H1 (cell line): ENCODE results near the gene ADGRB3. TPM values are rescaled to one million over a fixed set of nuclear protein-coding genes. Genes with fewer than 3 reads are reported as not detected.

Experiments
- CTCF ChIA-PET: fragments of 300-600 bp; sonication (Branson Sonifier 250); formaldehyde crosslinking; loops from one replicate; lab custom pipeline; 2021; ENCODE audit not compliant: partially characterized antibody; lab: Charles Lee
- POLR2A ChIA-PET: fragments of 300-600 bp; sonication (Branson Sonifier 250); formaldehyde crosslinking; loops from one replicate; lab custom pipeline; 2021; ENCODE audit warnings: inconsistent platforms; ENCODE audit not compliant: partially characterized antibody; lab: Charles Lee
- DNase-seq, 2 experiments: peaks; one replicate each; pipeline versions ENCODE4 v3.0.0 to v3.0.0-alpha.2; 2010 to 2022; ENCODE audit warnings: low spot score in 2 of 2, low read depth in 1 of 2, mixed read lengths in 1 of 2
- FAIRE-seq: peaks from 2 replicates; lab custom pipeline; 2011; peaks lifted over from hg19 to GRCh38; lab: Jason Lieb, UNC
- H2AFZ ChIP-seq: 2 replicates; pipeline ENCODE4 v1.8.1; 2012; ENCODE audit warnings: low read length, inconsistent platforms
- H2AK5ac ChIP-seq: 2 replicates; pipeline ENCODE4 v1.6.1; 2013; ENCODE audit warnings: low read depth, low read length
- H2BK120ac ChIP-seq: replicated peaks from 2 replicates; pipeline ENCODE3; 2013; ENCODE audit warnings: low read depth, low read length, inconsistent platforms
- H2BK12ac ChIP-seq: 2 replicates; pipeline ENCODE4 v1.6.1; 2013; ENCODE audit warnings: low read depth, low read length
- H2BK15ac ChIP-seq: 2 replicates; pipeline ENCODE4 v1.6.1; 2013; ENCODE audit warnings: low read length
- H2BK20ac ChIP-seq: 2 replicates; pipeline ENCODE4 v1.6.1; 2013; ENCODE audit warnings: low read length
- H2BK5ac ChIP-seq: 2 replicates; pipeline ENCODE4 v1.6.1; 2013; ENCODE audit warnings: low read depth, low read length
- H3K14ac ChIP-seq: 2 replicates; pipeline ENCODE4 v1.6.1; 2013; ENCODE audit warnings: inconsistent platforms; ENCODE audit not compliant: insufficient read length
- H3K18ac ChIP-seq: 2 replicates; pipeline ENCODE4 v1.6.1; 2013; ENCODE audit warnings: low read length; ENCODE audit errors: extremely low read depth
- H3K23ac ChIP-seq: 2 replicates; pipeline ENCODE4 v1.6.1; 2013; ENCODE audit warnings: inconsistent platforms; ENCODE audit not compliant: insufficient read length
- H3K23me2 ChIP-seq: 2 replicates; pipeline ENCODE4 v1.6.1; 2013; ENCODE audit warnings: low read depth, low read length
- H3K27ac ChIP-seq: 2 replicates; pipeline ENCODE4 v1.6.1; 2011; ENCODE audit warnings: low read depth, low read length, inconsistent platforms
- H3K27me3 ChIP-seq, 4 experiments: replicated peaks in 1 of 4; 1 replicate in 1 of 4; 2 replicates in 3 of 4; pipeline versions ENCODE4 v1.6.1 to v1.8.1; 2011 to 2013; ENCODE audit warnings: low read length in 3 of 4, mild to moderate bottlenecking in 3 of 4, inconsistent platforms in 2 of 4, mixed read lengths in 2 of 4, moderate library complexity in 1 of 4; ENCODE audit not compliant: control insufficient read depth in 3 of 4, insufficient read depth in 3 of 4; ENCODE audit errors: extremely low read depth in 1 of 4
- H3K36me3 ChIP-seq, 4 experiments: 2 replicates each; pipeline versions ENCODE4 v1.6.1 to v1.8.1; 2011 to 2013; ENCODE audit warnings: mild to moderate bottlenecking in 4 of 4, low read length in 3 of 4, moderate library complexity in 2 of 4, control low read depth in 1 of 4, inconsistent platforms in 1 of 4; ENCODE audit not compliant: insufficient read depth in 4 of 4, control insufficient read depth in 2 of 4
- H3K4ac ChIP-seq: replicated peaks from 2 replicates; pipeline ENCODE3; 2013; ENCODE audit warnings: low read length, low read depth, mixed read lengths, inconsistent platforms; ENCODE audit not compliant: insufficient read length
- H3K4me1 ChIP-seq, 4 experiments: replicated peaks in 1 of 4; 1 replicate in 1 of 4; 2 replicates in 3 of 4; pipeline versions ENCODE4 v1.6.1 to v1.8.1; 2011 to 2013; ENCODE audit warnings: low read length in 3 of 4, inconsistent platforms in 2 of 4, mixed read lengths in 1 of 4; ENCODE audit not compliant: insufficient read depth in 4 of 4, control insufficient read depth in 3 of 4
- H3K4me2 ChIP-seq, 2 experiments: 2 replicates each; pipeline versions ENCODE4 v1.6.1 to v1.8.1; 2011 to 2013; ENCODE audit warnings: low read depth in 2 of 2, low read length in 2 of 2, control low read depth in 1 of 2, inconsistent platforms in 1 of 2, mild to moderate bottlenecking in 1 of 2; ENCODE audit not compliant: insufficient read depth in 1 of 2
- H3K4me3 ChIP-seq, 4 experiments: fragments of 200-600, 300-600 bp in 1 of 4; sonication (generic), shearing (Covaris generic), sonication (Bioruptor Twin) in 1 of 4; 2 replicates each; pipeline versions ENCODE4 v1.5.1 to v1.8.1; 2011 to 2016; ENCODE audit warnings: low read length in 4 of 4, low read depth in 3 of 4, control low read depth in 2 of 4, inconsistent platforms in 2 of 4, mild to moderate bottlenecking in 2 of 4, mixed read lengths in 1 of 4, moderate library complexity in 1 of 4; ENCODE audit not compliant: insufficient read depth in 2 of 4; ENCODE audit errors: extremely low read depth in 1 of 4
- H3K56ac ChIP-seq: replicated peaks from 2 replicates; pipeline ENCODE3; 2013; ENCODE audit warnings: low read depth, mild to moderate bottlenecking, mixed read lengths, low read length, inconsistent platforms; ENCODE audit not compliant: insufficient read length
- H3K79me1 ChIP-seq: 2 replicates; pipeline ENCODE4 v1.6.1; 2013; ENCODE audit warnings: low read depth, low read length, control low read depth
- H3K79me2 ChIP-seq, 2 experiments: 2 replicates each; pipeline versions ENCODE4 v1.6.1 to v1.8.1; 2012 to 2013; ENCODE audit warnings: low read length in 2 of 2, mild to moderate bottlenecking in 2 of 2, inconsistent platforms in 1 of 2; ENCODE audit not compliant: insufficient read depth in 2 of 2, control insufficient read depth in 1 of 2
- H3K9ac ChIP-seq, 4 experiments: replicated peaks in 1 of 4; 1 replicate in 1 of 4; 2 replicates in 3 of 4; pipeline versions ENCODE4 v1.6.1 to v1.8.1; 2011 to 2013; ENCODE audit warnings: low read depth in 3 of 4, low read length in 3 of 4, control low read depth in 2 of 4, mild to moderate bottlenecking in 2 of 4, moderate library complexity in 2 of 4, inconsistent platforms in 1 of 4; ENCODE audit errors: extremely low read depth in 1 of 4
- H3K9me3 ChIP-seq, 2 experiments: 2 replicates each; pipeline versions ENCODE4 v1.6.1 to v1.8.1; 2012 to 2013; ENCODE audit warnings: mild to moderate bottlenecking in 2 of 2, moderate library complexity in 2 of 2, control low read depth in 1 of 2, inconsistent platforms in 1 of 2, low read depth in 1 of 2, low read length in 1 of 2, mixed read lengths in 1 of 2; ENCODE audit not compliant: insufficient read depth in 2 of 2
- H4K20me1 ChIP-seq, 2 experiments: replicated peaks in 1 of 2; 2 replicates each; pipeline versions ENCODE3 to v1.8.1; 2011 to 2013; ENCODE audit warnings: inconsistent platforms in 2 of 2, low read length in 2 of 2, mild to moderate bottlenecking in 1 of 2; ENCODE audit not compliant: insufficient read depth in 2 of 2, control insufficient read depth in 1 of 2
- H4K5ac ChIP-seq: 2 replicates; pipeline ENCODE4 v1.6.1; 2013; ENCODE audit warnings: low read length, low read depth, mixed read lengths, inconsistent platforms; ENCODE audit not compliant: insufficient read length
- H4K8ac ChIP-seq: 2 replicates; pipeline ENCODE4 v1.8.0; 2013; ENCODE audit warnings: mild to moderate bottlenecking, moderate library complexity, low read length, inconsistent platforms; ENCODE audit not compliant: insufficient read depth; ENCODE audit errors: extremely low read depth
- H4K91ac ChIP-seq: replicated peaks from 2 replicates; pipeline ENCODE3; 2013; ENCODE audit warnings: low read length, mixed read lengths, inconsistent platforms; ENCODE audit not compliant: insufficient read length
- ASH2L ChIP-seq: fragments of 200-600, 300-600 bp; sonication (generic); IDR thresholded peaks from one replicate; pipeline ENCODE4 v1.7.1; 2017; ENCODE audit warnings: low read length
- E2F6 ChIP-seq: IDR thresholded peaks from 2 replicates; pipeline ENCODE4 v1.6.1; 2012; ENCODE audit warnings: inconsistent platforms
- EP300 ChIP-seq, 2 experiments: IDR thresholded peaks; 1 replicate in 1 of 2; 2 replicates in 1 of 2; pipeline ENCODE4 v1.6.1; 2011 to 2012; ENCODE audit warnings: low read depth in 2 of 2, low read length in 2 of 2, mild to moderate bottlenecking in 2 of 2, borderline replicate concordance in 1 of 2, inconsistent platforms in 1 of 2, moderate library complexity in 1 of 2
- GTF2F1 ChIP-seq: IDR thresholded peaks from 2 replicates; pipeline ENCODE4 v1.6.1; 2012; ENCODE audit warnings: low read depth, low read length, improper control_type of control experiment, borderline replicate concordance
- KDM1A ChIP-seq: fragments of 200-600, 300-600 bp; sonication (generic); IDR thresholded peaks from 2 replicates; pipeline ENCODE4 v1.7.1; 2016; ENCODE audit warnings: mild to moderate bottlenecking, low read length, borderline replicate concordance
- KDM5A ChIP-seq: fragments of 200-600 bp; IDR thresholded peaks from 2 replicates; pipeline ENCODE4 v1.7.1; 2012; ENCODE audit warnings: mild to moderate bottlenecking, low read length, inconsistent platforms, mixed read lengths
- RAD21 ChIP-seq, 2 experiments: IDR thresholded peaks in 1 of 2; conservative IDR thresholded peaks in 1 of 2; 2 replicates each; pipeline ENCODE4 v1.6.1; 2011; ENCODE audit warnings: low read depth in 2 of 2, low read length in 2 of 2, improper control_type of control experiment in 1 of 2, inconsistent platforms in 1 of 2, mild to moderate bottlenecking in 1 of 2, moderate library complexity in 1 of 2
- RXRA ChIP-seq: IDR thresholded peaks from 2 replicates; pipeline ENCODE4 v1.6.1; 2011; ENCODE audit warnings: low read depth, mild to moderate bottlenecking, low read length, moderate library complexity; ENCODE audit not compliant: insufficient read depth
- SIX5 ChIP-seq: IDR thresholded peaks from 2 replicates; pipeline ENCODE4 v1.6.1; 2011; ENCODE audit warnings: mild to moderate bottlenecking, low read depth, low read length
- SP1 ChIP-seq: IDR thresholded peaks from 2 replicates; pipeline ENCODE4 v1.6.1; 2011; ENCODE audit warnings: low read depth, low read length
- SP4 ChIP-seq: IDR thresholded peaks from 2 replicates; pipeline ENCODE4 v1.6.1; 2012; ENCODE audit warnings: low read length, inconsistent platforms
- SUZ12 ChIP-seq: fragments of 200-600 bp; sonication (generic); IDR thresholded peaks from 2 replicates; pipeline ENCODE4 v1.6.1; 2012; ENCODE audit warnings: mild to moderate bottlenecking, inconsistent platforms, low read length, moderate library complexity, mixed read lengths
- TAF1 ChIP-seq: IDR thresholded peaks from 2 replicates; pipeline ENCODE4 v1.6.1; 2011; ENCODE audit warnings: mild to moderate bottlenecking, low read depth, low read length
- YY1 ChIP-seq: IDR thresholded peaks from 2 replicates; pipeline ENCODE4 v1.6.1; 2011; ENCODE audit warnings: low read depth, mild to moderate bottlenecking, low read length
- ZNF274 ChIP-seq: IDR thresholded peaks from 2 replicates; pipeline ENCODE4 v1.7.0; 2012; ENCODE audit warnings: low read length, borderline replicate concordance; ENCODE audit errors: extremely low read depth
- WGBS, 2 experiments: shearing (Covaris generic) in 1 of 2; methylation state at CpG; one replicate each; pipeline versions ENCODE4 v1.1.6 to v1.1.7; 2013 to 2015; ENCODE audit warnings: low lambda C conversion rate in 2 of 2, mixed read lengths in 2 of 2, inconsistent platforms in 1 of 2, low coverage in 1 of 2, missing lambda C conversion rate in 1 of 2; ENCODE audit not compliant: insufficient replicate concordance in 2 of 2, insufficient coverage in 1 of 2, insufficient read length in 1 of 2; ENCODE audit errors: extremely low coverage in 1 of 2, missing lambda C conversion rate in 1 of 2; 5-methylcytosine and 5-hydroxymethylcytosine counted together
- polyA plus RNA-seq, 7 experiments: library from polyadenylated mRNA; depleted of rRNA in 3 of 7; stranded (reverse) in 5 of 7; unstranded in 2 of 7; fragments of >200 nt in 5 of 7; fragments of 200-250 nt in 2 of 7; gene quantifications; 1 replicate in 5 of 7; 2 replicates in 1 of 7; 4 replicates in 1 of 7; pipeline versions ENCODE4 v1.2.1 to v1.2.3, GENCODE V29; 2011 to 2013; ENCODE audit warnings: missing spikeins in 2 of 7, mixed read lengths in 2 of 7
- total RNA-seq: library from RNA; stranded (reverse); fragmentation: NEBNext Ultra II Directional; extraction: Animal tissue kit (Norgen Biotek cat#: 25700); gene quantifications from 2 replicates; pipeline ENCODE4 v1.2.1, GENCODE V29; 2021

Gene ADGRB3
- total and polyA plus RNA-seq, 2 of the 8 experiments (the other 6 are each of a cell fraction or from before 2014, with no cell fraction given): 0.35 to 1.2 TPM

DNA sequence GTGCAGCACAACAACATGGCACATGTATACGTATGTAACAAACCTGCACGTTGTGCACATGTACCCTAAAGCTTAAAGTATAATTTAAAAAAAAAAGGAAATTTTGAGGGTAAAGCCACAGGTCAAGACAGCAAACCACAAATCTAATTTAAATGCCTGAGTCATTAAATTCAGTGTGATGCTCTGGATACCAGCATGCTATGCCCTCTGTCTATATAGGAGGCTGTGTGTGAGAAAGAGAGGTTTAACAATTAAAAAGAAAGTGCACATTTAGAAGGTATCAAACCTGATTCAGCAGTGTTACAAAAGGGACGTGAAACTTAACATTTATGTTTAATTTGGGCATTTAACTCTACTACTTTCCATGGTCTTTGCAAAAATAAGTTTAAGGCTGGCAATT is 276.3 kb downstream of the ADGRB3 start:
- H2BK12ac ChIP-seq: no peak overlapping the region
- H3K9me3 ChIP-seq: peaks cover 2 to 5% of the 10 kb centered on the region in 2 experiments; a peak in 1 of 4 replicates
- H2BK120ac ChIP-seq: no peak overlapping the region
- no peaks in the 10 kb centered on the region for H3K23me2 ChIP-seq
- H2AFZ ChIP-seq: no peak overlapping the region
- H4K91ac ChIP-seq: no peak overlapping the region
- no peak overlapping the region for H3K9ac ChIP-seq
- H3K56ac ChIP-seq: no peak overlapping the region
- H3K18ac ChIP-seq: no peak overlapping the region
- H2AK5ac ChIP-seq: no peak overlapping the region
- H3K23ac ChIP-seq: no peak overlapping the region
- no peak overlapping the region for H2BK20ac ChIP-seq
- H2BK15ac ChIP-seq: no peak overlapping the region
- H4K8ac ChIP-seq: no peak overlapping the region
- FAIRE-seq: no peak
- H4K5ac ChIP-seq: no peak overlapping the region
- H3K4me2 ChIP-seq: no peak overlapping the region
- ChIA-PET POLR2A (no interaction called here), CTCF (no interaction called here)
- H3K79me2 ChIP-seq: no peaks in the 10 kb centered on the region
- no peak overlapping the region for H3K14ac ChIP-seq
- H3K36me3 ChIP-seq: no peaks in the 10 kb centered on the region
- WGBS, 2 experiments: 86% methylated on average over 3 of the region's 3 CpGs; no CpG with 5 or more reads in 1 of the 2 experiments
- no peaks in the 10 kb centered on the region for H3K4me1 ChIP-seq
- H2BK5ac ChIP-seq: no peak overlapping the region
- H4K20me1 ChIP-seq: no peaks in the 10 kb centered on the region
- H3K27me3 ChIP-seq: no peaks in the 10 kb centered on the region
- H3K79me1 ChIP-seq: no peaks in the 10 kb centered on the region
- H3K4ac ChIP-seq: no peak overlapping the region
- H3K4me3 ChIP-seq: no peak overlapping the region
- H3K27ac ChIP-seq: no peak overlapping the region
- DNase-seq: no peak
- TF ChIP-seq RAD21 (IDR thresholded peaks at IDR 0.05 in 1 of 2, conservative IDR thresholded peaks at IDR 0.05 in 1 of 2; ENCODE audit: low read depth in 2 of 2, low read length in 2 of 2) (no peak), GTF2F1 (no peak), EP300 (IDR thresholded peaks at IDR 0.05; ENCODE audit: borderline replicate concordance in 1 of 2, low read depth in 2 of 2, low read length in 2 of 2) (no peak), SP4 (no peak), SIX5 (no peak), SUZ12 (no peak), E2F6 (no peak), RXRA (no peak), KDM5A (no peak), KDM1A (no peak), SP1 (no peak), YY1 (no peak), ZNF274 (no peak), TAF1 (no peak), ASH2L (no peak)
